Measurements from ENCODE around the gene HSD3B7.
"Not testable (repeated sequence)": the region's sequence is repeated elsewhere in the genome, so short reads cannot be mapped to it uniquely, and the experiment has no call there.

Gene HSD3B7

GRCh38 chr16:31002250-31002700 is 17.3 kb downstream of the HSD3B7 start:
- DNase-seq = no peak

- no peak for DNase-seq
Measured at GRCh38 chr16:31002862-31003341, 17.9 kb downstream of the HSD3B7 start.

GRCh38 chr16:31003744-31004143 is 18.7 kb downstream of the HSD3B7 start:
- no peak for DNase-seq

DNA sequence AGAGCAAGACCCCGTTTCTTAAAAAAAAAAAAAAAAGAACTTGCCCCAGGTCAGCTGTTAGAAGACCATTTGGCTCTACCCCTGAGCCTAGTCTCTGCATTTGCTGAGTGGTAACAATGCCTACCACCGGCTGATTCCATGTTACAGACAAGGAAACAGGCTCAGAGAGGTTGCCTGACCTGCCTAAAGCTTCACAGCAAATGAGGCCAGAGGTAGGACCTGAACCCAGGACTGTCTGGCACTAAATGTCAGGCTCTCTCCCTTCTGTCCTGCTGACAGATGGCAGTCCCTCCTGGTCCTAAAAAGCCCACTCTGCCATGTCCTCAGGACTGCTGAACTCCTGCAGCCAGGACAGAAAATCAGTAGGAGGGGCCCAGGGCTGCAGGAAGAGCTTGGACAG is 19.7 kb downstream of the HSD3B7 start:
- DNase-seq = no peak

DNA sequence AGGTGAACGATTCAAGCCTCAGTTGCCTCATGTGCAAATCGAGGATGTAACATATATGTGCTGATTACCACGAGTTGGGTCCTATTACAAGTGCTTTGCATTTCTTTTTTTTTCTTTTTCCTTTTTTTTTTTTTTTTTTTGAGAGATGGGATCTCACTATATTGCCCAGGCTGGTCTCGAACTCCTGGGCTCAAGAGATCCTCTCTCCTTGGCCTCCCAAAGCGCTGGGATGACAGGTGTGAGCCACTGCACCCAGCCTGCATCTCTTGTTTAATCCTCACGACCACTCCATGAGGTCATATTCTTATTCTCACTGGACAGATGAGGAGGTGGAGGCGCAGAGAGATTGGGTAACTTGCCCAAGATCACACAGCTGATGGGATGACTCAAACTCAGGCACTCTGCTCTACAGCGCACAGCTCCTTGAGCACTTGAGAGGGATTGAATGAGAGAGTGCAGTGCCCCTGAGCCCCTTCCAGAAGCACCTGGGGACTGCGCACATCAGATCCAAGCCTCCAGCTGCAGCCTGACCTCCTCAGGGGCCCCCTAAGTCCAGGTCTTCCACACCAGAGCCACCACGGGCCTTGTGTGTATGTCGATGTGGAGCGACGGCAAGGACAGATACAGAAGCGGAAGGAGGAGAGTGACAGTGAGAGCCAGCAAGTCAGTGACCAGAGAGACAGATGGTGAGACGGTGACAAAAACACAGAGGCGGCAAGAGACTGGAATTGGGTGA is 20.5 kb downstream of the HSD3B7 start:
- DNase-seq = no peak

DNA sequence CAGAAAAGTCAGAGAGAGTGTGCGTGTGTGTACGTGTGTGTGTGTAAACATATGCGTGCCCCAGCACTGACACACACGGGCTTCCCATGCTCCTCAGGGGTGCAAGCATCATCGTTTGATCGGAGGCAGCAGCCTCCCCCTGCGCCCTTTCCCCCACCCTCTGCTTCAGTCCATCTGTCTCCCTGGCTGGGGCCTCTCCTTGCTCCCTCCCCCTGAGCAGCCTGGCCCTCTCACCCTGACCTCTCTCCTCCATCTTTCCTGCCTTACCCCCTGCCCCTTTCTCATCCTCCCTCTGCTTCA is 21.0 kb downstream of the HSD3B7 start:
- DNase-seq = no peak

- DNase-seq = no peak
Measured at GRCh38 chr16:31006589-31006988, 21.6 kb downstream of the HSD3B7 start.

GRCh38 chr16:31007684-31008083 is 22.7 kb downstream of the HSD3B7 start:
- DNase-seq = no peak

GRCh38 chr16:31008149-31008548 is 23.1 kb downstream of the HSD3B7 start:
- DNase-seq = peak; percentile 89

GRCh38 chr16:31008551-31008950 is 23.5 kb downstream of the HSD3B7 start:
- DNase-seq = no peak

DNA sequence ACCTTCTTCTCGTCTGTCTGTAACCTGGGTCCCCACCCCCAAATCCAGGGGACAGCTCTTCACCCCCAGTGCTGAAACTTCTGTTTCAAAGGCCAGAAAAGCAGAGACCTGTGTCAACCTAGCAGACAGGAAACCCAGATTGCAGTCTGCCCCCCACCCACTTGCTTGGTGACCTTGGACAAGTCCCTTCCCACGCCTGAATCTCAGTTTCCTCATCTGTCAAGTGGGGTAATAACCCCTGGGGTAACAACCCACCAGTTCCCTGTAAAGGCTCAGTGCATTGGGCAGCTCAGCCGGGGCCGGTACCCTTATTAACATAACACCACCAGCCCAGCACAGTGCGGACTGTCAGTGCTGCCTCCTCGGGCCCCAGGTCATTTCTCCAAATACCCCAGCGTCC is 24.1 kb downstream of the HSD3B7 start:
- DNase-seq = no peak

DNA sequence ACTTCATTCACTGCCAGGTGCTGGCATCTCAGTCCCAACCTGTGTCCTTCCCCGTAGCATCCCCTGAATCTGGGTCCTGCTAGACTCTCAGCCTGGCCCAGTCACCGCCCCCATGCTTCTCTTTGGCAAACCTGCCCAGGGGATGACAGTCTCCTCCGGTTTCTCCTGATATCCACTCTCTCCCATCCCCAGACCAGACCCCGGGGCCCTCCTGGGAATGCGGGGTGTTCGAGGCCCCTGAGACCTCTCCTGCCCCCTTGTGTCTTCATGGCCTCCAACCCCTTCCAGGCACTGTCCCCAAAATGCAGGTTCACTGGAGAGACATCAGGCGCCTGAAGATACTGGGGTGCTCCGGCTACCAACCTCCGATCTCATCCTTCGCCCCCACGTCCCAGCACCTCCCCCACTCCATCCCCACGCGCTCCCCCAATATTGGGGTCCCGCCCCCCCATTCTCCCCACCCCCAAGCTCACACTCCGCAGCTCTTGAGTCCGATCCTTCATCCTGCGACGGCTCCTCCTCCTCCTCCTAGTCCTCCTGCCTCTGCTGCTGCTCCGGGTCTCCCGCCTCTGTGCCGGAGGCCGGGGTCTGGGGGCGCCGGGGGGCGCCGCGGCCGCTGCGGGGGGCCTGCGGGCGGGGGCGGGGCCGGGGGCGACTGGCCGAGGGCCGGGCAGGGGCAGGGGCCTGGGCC is 25.0 kb downstream of the HSD3B7 start:
- DNase-seq = no peak

GRCh38 chr16:31010585-31011325 is 25.7 kb downstream of the HSD3B7 start, which contains the start of gene STX1B:
TSS of gene STX1B (minus strand) at chr16:31010638. CDS start at chr16:31010396, 242 bp downstream.
- DNase-seq = no peak

DNA sequence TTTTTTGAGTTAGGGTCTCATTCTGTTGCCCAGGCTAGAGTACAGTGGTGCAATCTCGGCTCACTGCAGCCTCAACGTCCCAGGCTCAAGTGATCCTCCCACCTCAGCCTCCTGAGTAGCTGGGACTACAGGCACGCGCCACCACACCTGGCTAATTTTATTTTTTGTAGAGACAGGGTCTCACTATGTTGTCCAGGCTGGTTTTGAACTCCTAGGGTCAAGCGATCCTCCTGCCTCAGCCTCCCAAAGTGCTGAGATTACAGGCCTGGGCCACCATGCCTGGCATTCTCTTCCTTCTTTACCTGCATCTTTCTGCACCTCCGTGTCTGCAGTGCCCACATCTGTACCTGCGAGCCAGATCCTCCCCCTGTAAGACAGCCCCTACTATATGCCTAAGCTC is 26.8 kb downstream of the HSD3B7 start:
- not testable (repeated sequence) for DNase-seq

- DNase-seq = not testable (repeated sequence)
Measured at GRCh38 chr16:31013292-31013691, 28.3 kb downstream of the HSD3B7 start.

GRCh38 chr16:31016018-31016417 is 31.0 kb downstream of the HSD3B7 start:
- no peak for DNase-seq

DNA sequence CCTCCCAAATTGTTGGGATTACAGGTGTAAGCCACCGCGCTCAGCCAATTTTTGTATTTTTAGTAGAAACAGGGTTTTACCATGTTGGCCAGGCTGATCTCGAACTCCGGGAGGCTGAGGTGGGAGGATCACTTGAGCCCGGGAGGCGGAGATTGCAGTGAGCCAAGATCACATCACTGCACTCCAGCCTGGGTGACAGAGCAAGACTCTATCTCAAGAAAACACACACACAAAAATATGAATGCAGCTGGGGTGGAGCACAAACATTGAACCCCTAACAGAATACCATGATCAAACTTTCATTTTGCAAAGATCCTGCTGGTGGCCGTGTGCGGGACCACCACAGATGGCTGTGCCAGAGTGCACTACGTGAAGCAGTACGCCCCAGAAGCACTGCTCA is 32.7 kb downstream of the HSD3B7 start:
- not testable (repeated sequence) for DNase-seq

GRCh38 chr16:31020536-31020935 is 35.5 kb downstream of the HSD3B7 start:
- DNase-seq = no peak

DNA sequence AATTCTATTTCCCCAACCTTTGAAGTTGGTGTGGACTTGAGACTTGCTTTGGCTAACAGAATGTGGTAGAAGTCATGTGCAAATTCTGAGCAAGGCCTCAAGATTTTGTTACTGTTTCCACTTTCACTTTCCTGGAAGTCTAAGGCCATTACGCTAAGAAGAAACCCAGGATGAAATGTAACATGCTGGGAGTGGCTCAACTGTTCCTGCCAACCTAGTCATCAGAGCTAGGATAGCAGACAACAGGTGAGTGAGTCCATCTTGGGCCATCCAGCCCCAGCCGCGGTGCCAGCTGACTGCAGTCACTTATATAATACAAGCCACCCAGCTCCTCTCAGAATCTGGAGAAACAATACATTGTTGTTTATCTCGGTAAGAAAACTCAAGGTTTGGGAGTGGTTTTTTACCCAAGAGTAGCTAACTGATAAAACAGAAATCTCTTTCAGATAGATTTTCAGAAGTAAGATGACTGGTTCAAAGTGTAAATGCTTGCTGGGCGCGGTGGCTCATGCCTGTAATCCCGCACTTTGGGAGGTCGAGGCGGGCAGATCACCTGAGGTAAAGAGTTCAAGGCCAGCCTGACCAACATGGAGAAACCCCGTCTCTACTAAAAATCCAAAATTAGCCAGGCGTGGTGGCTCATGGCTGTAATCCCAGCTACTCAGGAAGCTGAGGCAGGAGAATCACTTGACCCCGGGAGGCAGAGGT is 37.7 kb downstream of the HSD3B7 start:
- no peak for DNase-seq

DNA sequence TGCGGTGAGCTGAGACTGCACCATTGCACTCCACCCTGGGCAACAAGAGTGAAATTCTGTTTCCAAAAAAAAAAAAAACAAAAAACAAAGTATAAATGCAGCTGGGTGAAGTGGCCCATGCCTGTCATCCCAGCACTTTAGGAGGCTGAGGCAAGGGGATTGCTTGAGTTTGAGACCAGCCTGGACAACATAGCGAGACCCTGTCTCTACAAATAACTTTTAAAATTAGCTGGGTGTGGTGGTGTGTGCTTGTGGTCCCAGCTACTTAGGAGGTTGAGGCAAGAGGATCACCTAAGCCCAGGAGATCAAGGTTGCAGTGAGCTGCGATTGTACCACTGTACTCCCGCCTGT is 38.2 kb downstream of the HSD3B7 start:
- no peak for DNase-seq

GRCh38 chr16:31023627-31024226 is 38.7 kb downstream of the HSD3B7 start:
- DNase-seq = no peak

- no peak for DNase-seq
Measured at GRCh38 chr16:31025339-31025738, 40.3 kb downstream of the HSD3B7 start.

DNA sequence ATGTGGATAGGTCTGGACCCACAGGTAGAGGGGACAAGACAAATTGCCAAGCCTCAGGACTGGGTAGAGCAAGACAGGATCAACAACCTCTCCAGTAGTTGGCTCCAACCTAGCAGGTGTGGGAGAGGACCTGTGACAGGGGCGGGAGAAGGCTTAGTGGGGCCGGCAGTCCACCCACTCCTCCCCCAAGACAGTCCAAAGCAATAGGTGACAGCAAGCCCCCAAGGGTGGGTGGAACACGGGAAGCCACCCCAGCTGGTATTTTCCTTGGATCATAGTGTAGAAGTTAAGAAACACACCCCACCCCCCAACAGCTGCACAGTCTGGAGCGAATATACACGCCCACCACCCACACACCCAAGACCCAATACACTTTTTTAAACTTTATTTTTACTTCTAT is 44.3 kb downstream of the HSD3B7 start:
- DNase-seq = no peak
